Neural cell (in vitro differentiated cells): ENCODE results near the gene TUBAL3. TPM values are rescaled to one million over a fixed set of nuclear protein-coding genes. Genes with fewer than 3 reads are reported as not detected.

ENCODE experiments used
- polyA plus RNA-seq: library from polyadenylated mRNA; depleted of rRNA; stranded (reverse); fragments of >200 nt; gene quantifications from 2 replicates; pipeline ENCODE4 v1.2.3, GENCODE V29; 2014

The TUBAL3 gene
- polyA plus RNA-seq, 1 donor from 2014 or later, result not detected

Other genes starting within 250 kb of the TUBAL3 start
- gene AKR1C8, start 219.7 kb downstream of the TUBAL3 start, polyA plus RNA-seq, result 0.54 TPM in 1 of 2 replicates, not detected in the other
- gene AKR1C4, start 208.0 kb downstream of the TUBAL3 start, polyA plus RNA-seq, result not detected in 2 replicates
- gene UCN3, start 39.9 kb downstream of the TUBAL3 start, polyA plus RNA-seq, result not detected in 2 replicates
- gene NET1, start 7.7 kb upstream of the TUBAL3 start, polyA plus RNA-seq, result 6.2 and 8.0 TPM in 2 replicates
- not detected in 2 replicates for gene CALML5, start 94.7 kb upstream of the TUBAL3 start, polyA plus RNA-seq
- not detected in 2 replicates for gene CALML3, start 120.1 kb upstream of the TUBAL3 start, polyA plus RNA-seq